Lower lobe of right lung (tissue), 2 donors: Measurements from ENCODE around the gene PALD1. TPM values are rescaled to one million over a fixed set of nuclear protein-coding genes. Genes with fewer than 3 reads are reported as not detected.

Source experiments
- ATAC-seq, 2 donors: fragments of 200-7000 bp; cut with Tn5 transposase; one replicate each; pipeline ENCODE4 v1.9.1; 2020 to 2022; ENCODE audit warnings: mild to moderate bottlenecking in 2 of 2, moderate library complexity in 2 of 2
- DNase-seq: peaks from one replicate; pipeline ENCODE4 v3.0.0-alpha.2; 2020
- H3K27ac ChIP-seq: fragments of 200-600 bp; one replicate; pipeline ENCODE4 v1.8.0; 2022
- H3K27me3 ChIP-seq: fragments of 200-600 bp; one replicate; pipeline ENCODE4 v1.8.0; 2022; ENCODE audit warnings: low read depth
- H3K36me3 ChIP-seq: fragments of 200-600 bp; one replicate; pipeline ENCODE4 v1.8.0; 2022; ENCODE audit warnings: mild to moderate bottlenecking
- H3K4me1 ChIP-seq: fragments of 200-600 bp; one replicate; pipeline ENCODE4 v1.8.0; 2022
- H3K4me3 ChIP-seq: fragments of 200-600 bp; one replicate; pipeline ENCODE4 v1.8.0; 2022; ENCODE audit warnings: mild to moderate bottlenecking
- H3K9me3 ChIP-seq: fragments of 200-600 bp; one replicate; pipeline ENCODE4 v1.8.0; 2022
- intact Hi-C: fragments of 100-400 bp; cut with DNase I; formaldehyde crosslinking; loops from one replicate; pipeline ENCODE4 v1.11.0; 2022
- total RNA-seq: library from RNA; stranded (reverse); fragmentation: NEBNext Ultra II Directional; extraction: Animal tissue kit (Norgen Biotek cat#: 25700); gene quantifications from one replicate; pipeline ENCODE4 v1.2.1, GENCODE V29; 2021
- TF ChIP-seq, protein P1 (sequence below): fragments of 200-600 bp; IDR thresholded peaks from one replicate; pipeline ENCODE4 v1.8.0; 2022; ENCODE audit warnings: antibody characterized with exemption, mild to moderate bottlenecking
- donor health status: DM: no; HTN: yes; CAD: no; lungs with severe emphysema.

The PALD1 gene
- total RNA-seq, 1 donor from 2014 or later = 16.0 TPM

DNA sequence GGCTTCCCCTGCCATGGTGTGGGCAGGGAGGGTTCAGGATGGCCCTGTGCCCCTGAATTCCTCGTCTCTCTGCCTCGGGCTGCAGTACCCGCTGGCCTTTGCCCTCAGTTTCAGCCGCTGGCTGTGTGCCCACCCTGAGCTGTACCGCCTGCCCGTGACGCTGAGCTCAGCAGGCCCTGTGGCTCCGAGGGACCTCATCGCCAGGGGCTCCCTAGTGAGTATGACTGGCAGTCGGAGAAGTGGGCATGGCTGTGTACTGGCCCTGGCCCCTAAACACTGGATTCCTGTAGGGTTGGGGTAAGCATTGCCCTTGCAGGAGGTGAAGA is 59.6 kb downstream of the PALD1 start:
- no peak overlapping the region for H3K27ac ChIP-seq
- no peak for ATAC-seq
- no peaks in the 10 kb centered on the region for H3K9me3 ChIP-seq
- H3K4me1 ChIP-seq = no peaks in the 10 kb centered on the region
- DNase-seq = no peak
- TF ChIP-seq, protein P1, sequence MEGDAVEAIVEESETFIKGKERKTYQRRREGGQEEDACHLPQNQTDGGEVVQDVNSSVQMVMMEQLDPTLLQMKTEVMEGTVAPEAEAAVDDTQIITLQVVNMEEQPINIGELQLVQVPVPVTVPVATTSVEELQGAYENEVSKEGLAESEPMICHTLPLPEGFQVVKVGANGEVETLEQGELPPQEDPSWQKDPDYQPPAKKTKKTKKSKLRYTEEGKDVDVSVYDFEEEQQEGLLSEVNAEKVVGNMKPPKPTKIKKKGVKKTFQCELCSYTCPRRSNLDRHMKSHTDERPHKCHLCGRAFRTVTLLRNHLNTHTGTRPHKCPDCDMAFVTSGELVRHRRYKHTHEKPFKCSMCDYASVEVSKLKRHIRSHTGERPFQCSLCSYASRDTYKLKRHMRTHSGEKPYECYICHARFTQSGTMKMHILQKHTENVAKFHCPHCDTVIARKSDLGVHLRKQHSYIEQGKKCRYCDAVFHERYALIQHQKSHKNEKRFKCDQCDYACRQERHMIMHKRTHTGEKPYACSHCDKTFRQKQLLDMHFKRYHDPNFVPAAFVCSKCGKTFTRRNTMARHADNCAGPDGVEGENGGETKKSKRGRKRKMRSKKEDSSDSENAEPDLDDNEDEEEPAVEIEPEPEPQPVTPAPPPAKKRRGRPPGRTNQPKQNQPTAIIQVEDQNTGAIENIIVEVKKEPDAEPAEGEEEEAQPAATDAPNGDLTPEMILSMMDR = no peak
- H3K36me3 ChIP-seq = peaks cover 36% of the 10 kb centered on the region
- H3K27me3 ChIP-seq = no peaks in the 10 kb centered on the region
- H3K4me3 ChIP-seq = no peak overlapping the region
- intact Hi-C loops = no loop called here

DNA sequence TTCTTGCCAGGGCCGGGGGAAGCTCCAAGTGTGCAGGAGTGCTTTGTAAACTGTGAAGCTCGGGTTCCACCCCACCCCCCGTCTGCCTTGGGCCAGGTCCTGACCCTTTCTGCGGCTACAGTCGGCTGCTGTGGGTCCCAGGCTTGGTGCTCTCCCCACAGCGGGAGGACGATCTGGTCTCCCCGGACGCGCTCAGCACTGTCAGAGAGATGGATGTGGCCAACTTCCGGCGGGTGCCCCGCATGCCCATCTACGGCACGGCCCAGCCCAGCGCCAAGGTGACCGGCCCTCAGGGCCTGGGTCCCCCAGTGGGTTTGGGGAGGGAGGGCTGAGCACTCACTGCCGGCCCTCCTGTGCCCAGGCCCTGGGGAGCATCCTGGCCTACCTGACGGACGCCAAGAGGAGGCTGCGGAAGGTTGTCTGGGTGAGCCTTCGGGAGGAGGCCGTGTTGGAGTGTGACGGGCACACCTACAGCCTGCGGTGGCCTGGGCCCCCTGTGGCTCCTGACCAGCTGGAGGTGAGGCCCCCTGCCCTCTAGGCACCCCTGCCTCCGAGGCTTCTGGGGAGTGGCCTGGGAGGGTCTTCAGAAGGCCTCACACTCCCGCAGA is 60.3 kb downstream of the PALD1 start:
- Histone ChIP-seq H3K9me3 (no peaks in the 10 kb centered on the region), H3K4me3 (no peak overlapping the region), H3K36me3 (peaks cover 34% of the 10 kb centered on the region), H3K27ac (no peak overlapping the region), H3K27me3 (no peaks in the 10 kb centered on the region), H3K4me1 (no peaks in the 10 kb centered on the region)
- TF ChIP-seq, protein P1 = no peak
- no peak for DNase-seq
- intact Hi-C loops = no loop called here
- no peak for ATAC-seq

DNA sequence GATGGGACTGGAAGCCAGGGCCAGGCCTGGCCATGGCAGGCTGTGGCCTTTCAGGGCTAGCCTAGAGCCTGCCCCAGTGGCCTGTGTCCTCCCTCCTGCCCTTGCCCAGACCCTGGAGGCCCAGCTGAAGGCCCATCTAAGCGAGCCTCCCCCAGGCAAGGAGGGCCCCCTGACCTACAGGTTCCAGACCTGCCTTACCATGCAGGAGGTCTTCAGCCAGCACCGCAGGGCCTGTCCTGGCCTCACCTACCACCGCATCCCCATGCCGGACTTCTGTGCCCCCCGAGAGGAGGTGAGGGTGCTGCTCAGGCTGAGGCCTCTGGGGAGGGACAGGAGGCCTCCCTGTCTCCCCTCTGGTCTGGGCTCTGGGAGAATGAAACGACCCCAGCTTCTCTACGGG is 60.9 kb downstream of the PALD1 start:
- intact Hi-C loops = no loop called here

DNA sequence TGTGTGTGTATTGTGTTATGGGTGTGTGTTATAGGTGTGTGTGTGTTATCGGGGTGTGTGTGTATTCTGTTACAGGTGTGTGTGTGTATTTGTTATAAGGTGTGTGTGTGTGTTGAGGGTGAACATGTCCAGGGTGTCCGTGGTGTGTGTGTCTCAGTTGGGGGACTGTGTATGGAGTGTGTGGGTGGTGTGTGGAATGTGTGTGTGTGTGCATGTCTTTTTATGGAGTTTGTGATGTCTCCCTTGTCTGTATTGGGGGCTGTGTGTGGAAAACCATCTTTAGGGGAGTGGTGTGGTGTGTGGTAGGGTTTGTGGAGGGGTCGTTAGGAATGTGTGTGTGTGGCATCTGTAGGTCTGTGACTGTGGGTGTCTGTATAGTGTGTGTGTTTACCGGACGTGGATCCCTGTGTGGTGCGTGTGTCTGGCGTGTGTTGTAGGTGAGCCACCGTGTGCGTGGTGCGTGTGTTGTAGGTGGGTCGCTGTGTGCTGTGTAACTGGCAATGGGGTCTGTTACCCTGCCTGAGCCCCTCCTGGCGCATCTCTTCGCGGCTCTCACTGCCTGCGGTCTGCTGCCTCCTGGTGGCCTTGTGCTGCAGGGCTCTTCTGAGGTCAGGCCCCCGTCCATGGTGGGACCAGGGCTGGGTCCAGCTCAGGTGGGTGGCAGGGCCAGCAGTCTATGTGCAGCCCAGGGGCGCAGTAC is 61.7 kb downstream of the PALD1 start:
- no peaks in the 10 kb centered on the region for H3K27me3 ChIP-seq
- H3K27ac ChIP-seq = no peak overlapping the region
- no peaks in the 10 kb centered on the region for H3K9me3 ChIP-seq
- no peak overlapping the region for H3K4me3 ChIP-seq
- intact Hi-C loops = no loop called here
- TF ChIP-seq, protein P1 = peak; percentile 60
- peak; percentile 22 to 34 for ATAC-seq
- no peaks in the 10 kb centered on the region for H3K4me1 ChIP-seq
- H3K36me3 ChIP-seq = peaks cover 27% of the 10 kb centered on the region
- DNase-seq = no peak

More for the DNA sequence above, 60.9 kb downstream of the PALD1 start:
- Histone ChIP-seq H3K27ac (no peak overlapping the region), H3K27me3 (no peaks in the 10 kb centered on the region), H3K36me3 (peaks cover 34% of the 10 kb centered on the region), H3K4me3 (no peak overlapping the region), H3K9me3 (no peaks in the 10 kb centered on the region), H3K4me1 (no peaks in the 10 kb centered on the region)
- DNase-seq (no peak), ATAC-seq (no peak)
- TF ChIP-seq, protein P1 = no peak

DNA sequence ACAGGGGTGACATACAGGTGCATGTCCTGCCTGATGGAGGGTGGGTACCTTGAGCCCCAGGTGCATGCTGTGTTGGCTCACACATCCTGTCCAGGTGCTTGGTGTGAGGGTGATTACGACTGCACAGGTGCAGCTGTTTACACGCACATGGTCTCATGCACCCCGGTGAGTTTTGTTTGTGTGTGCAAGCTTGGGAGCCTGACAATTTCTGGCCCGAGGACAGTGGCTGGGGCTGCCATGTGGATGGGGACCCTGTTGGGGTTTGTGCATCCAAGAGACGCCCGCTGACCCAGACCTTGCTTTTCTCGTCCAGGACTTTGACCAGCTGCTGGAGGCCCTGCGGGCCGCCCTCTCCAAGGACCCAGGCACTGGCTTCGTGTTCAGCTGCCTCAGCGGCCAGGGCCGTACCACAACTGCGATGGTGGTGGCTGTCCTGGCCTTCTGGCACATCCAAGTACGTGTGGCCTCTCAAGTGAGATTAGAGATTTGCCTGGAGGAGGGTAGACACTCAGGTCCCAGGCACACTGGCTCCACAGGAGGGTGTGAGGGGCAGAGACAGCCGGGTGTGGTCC is 62.3 kb downstream of the PALD1 start:
- H3K9me3 ChIP-seq = no peaks in the 10 kb centered on the region
- intact Hi-C loops = no loop called here
- no peaks in the 10 kb centered on the region for H3K27me3 ChIP-seq
- no peak overlapping the region for H3K4me3 ChIP-seq
- H3K36me3 ChIP-seq = peaks cover 27% of the 10 kb centered on the region
- H3K27ac ChIP-seq = no peak overlapping the region
- TF ChIP-seq, protein P1 = no peak
- H3K4me1 ChIP-seq = no peaks in the 10 kb centered on the region
- ATAC-seq = no peak
- DNase-seq = no peak
